HepG2 (cell line): ENCODE results near the gene XXYLT1. TPM values are rescaled to one million over a fixed set of nuclear protein-coding genes. Genes with fewer than 3 reads are reported as not detected.

Experiments used
- ATAC-seq: fragments of 200-7000 bp; cut with Tn5 transposase; 3 replicates; pipeline ENCODE4 v1.9.1; 2020; ENCODE audit warnings: mild to moderate bottlenecking, moderate library complexity
- BruUV-seq: library from RNA; stranded (reverse); fragments of 400-500 nt; replicated peaks from 2 replicates; lab custom pipeline; 2021; lab: Mats Ljungman, UMichigan
- CTCF ChIA-PET: fragments of 300-600 bp; formaldehyde crosslinking; extraction: SDS; loops from one replicate; lab custom pipeline; 2021; ENCODE audit warnings: low total read pairs, inconsistent platforms, low intra/inter-chr PET ratio; lab: Yijun Ruan, JAX
- POLR2A ChIA-PET: fragments of 350-600 bp; sonication (Branson Sonifier 250); formaldehyde crosslinking; loops from one replicate; lab custom pipeline; 2020; ENCODE audit warnings: antibody characterized with exemption, inconsistent platforms; lab: Yijun Ruan, JAX
- DNase-seq: peaks from one replicate; pipeline ENCODE4 v3.0.0-alpha.2; 2015; ENCODE audit warnings: low spot score
- FAIRE-seq: peaks from 3 replicates; lab custom pipeline; 2011; peaks lifted over from hg19 to GRCh38; lab: Jason Lieb, UNC
- H2AFZ ChIP-seq: one replicate; pipeline ENCODE4 v1.6.1; 2011; ENCODE audit warnings: low read length, inconsistent platforms
- H3K27ac ChIP-seq: fragments of 300-600 bp; 3 replicates; pipeline ENCODE4 v1.8.0; 2011; ENCODE audit warnings: mixed run types, mild to moderate bottlenecking, mixed read lengths, low read length, inconsistent platforms; ENCODE audit not compliant: insufficient read depth; ENCODE audit errors: extremely low read length
- H3K27me3 ChIP-seq, 2 experiments: fragments of 200-600 bp in 1 of 2; 2 replicates in 1 of 2; 3 replicates in 1 of 2; pipeline versions ENCODE4 v1.6.0 to v1.8.0; 2011; ENCODE audit warnings: low read length in 2 of 2, mild to moderate bottlenecking in 2 of 2, moderate library complexity in 2 of 2, inconsistent platforms in 1 of 2; ENCODE audit not compliant: insufficient read depth in 2 of 2, control insufficient read depth in 1 of 2
- H3K36me3 ChIP-seq, 2 experiments: fragments of 200-600 bp in 1 of 2; replicated peaks in 1 of 2; 2 replicates in 1 of 2; 3 replicates in 1 of 2; pipeline versions ENCODE4 v1.5.1 to v1.8.0; 2011; ENCODE audit warnings: low read length in 2 of 2, inconsistent platforms in 1 of 2; ENCODE audit not compliant: insufficient read depth in 2 of 2, control insufficient read depth in 1 of 2
- H3K4me1 ChIP-seq: 2 replicates; pipeline ENCODE4 v1.5.1; 2012; ENCODE audit warnings: low read length, inconsistent platforms; ENCODE audit not compliant: insufficient read depth
- H3K4me2 ChIP-seq: 2 replicates; pipeline ENCODE4 v1.6.0; 2011; ENCODE audit warnings: low read depth, low read length, inconsistent platforms
- H3K4me3 ChIP-seq, 3 experiments: fragments of 200-600 bp in 1 of 3; sonication (generic), shearing (Covaris generic) in 1 of 3; replicated peaks in 1 of 3; 2 replicates each; pipeline ENCODE4 v1.5.1; 2011 to 2016; ENCODE audit warnings: low read length in 3 of 3, inconsistent platforms in 2 of 3, low read depth in 2 of 3, mild to moderate bottlenecking in 2 of 3, control low read depth in 1 of 3, mixed read lengths in 1 of 3; ENCODE audit not compliant: insufficient read depth in 1 of 3
- H3K79me2 ChIP-seq: one replicate; pipeline ENCODE4 v1.6.1; 2011; ENCODE audit warnings: low read length, inconsistent platforms; ENCODE audit not compliant: insufficient read depth
- H3K9ac ChIP-seq: 2 replicates; pipeline ENCODE4 v1.6.0; 2011; ENCODE audit warnings: mild to moderate bottlenecking, low read depth, low read length, inconsistent platforms; ENCODE audit not compliant: insufficient read depth
- H3K9me3 ChIP-seq: 2 replicates; pipeline ENCODE4 v1.5.1; 2012; ENCODE audit warnings: mild to moderate bottlenecking, low read length
- H4K20me1 ChIP-seq: 2 replicates; pipeline ENCODE4 v1.6.0; 2011; ENCODE audit warnings: inconsistent platforms, mild to moderate bottlenecking, low read length, moderate library complexity; ENCODE audit not compliant: insufficient read depth
- ARID4A ChIP-seq: sonication (generic); formaldehyde crosslinking; IDR thresholded peaks from 2 replicates; pipeline ENCODE4 v1.5.0; 2020; ENCODE audit warnings: mild to moderate bottlenecking, missing genetic modification reagents, borderline replicate concordance
- BRCA1 ChIP-seq: sonication (generic); formaldehyde crosslinking; IDR thresholded peaks from 2 replicates; pipeline ENCODE4 v1.4.0; 2020; ENCODE audit warnings: missing genetic modification reagents
- CEBPG ChIP-seq: IDR thresholded peaks from 2 replicates; pipeline ENCODE4 v1.6.1; 2016
- ESRRA ChIP-seq: sonication (generic); formaldehyde crosslinking; IDR thresholded peaks from 2 replicates; pipeline ENCODE4 v1.5.1; 2020; ENCODE audit warnings: mild to moderate bottlenecking, low read depth, missing genetic modification reagents
- MAFG ChIP-seq: sonication (generic); formaldehyde crosslinking; IDR thresholded peaks from 2 replicates; pipeline ENCODE4 v1.5.1; 2020; ENCODE audit warnings: mild to moderate bottlenecking, missing genetic modification reagents
- PPARG ChIP-seq: conservative IDR thresholded peaks from 2 replicates; pipeline ENCODE4 v1.6.1; 2016; ENCODE audit warnings: missing biosample characterization, missing genetic modification reagents
- ZFP1 ChIP-seq: IDR thresholded peaks from 2 replicates; pipeline ENCODE4 v1.6.1; 2016
- ZHX1 ChIP-seq: sonication (generic); formaldehyde crosslinking; IDR thresholded peaks from 2 replicates; pipeline ENCODE4 v1.8.1; 2022; ENCODE audit warnings: low read depth, mild to moderate bottlenecking, missing genetic modification reagents
- ZNF10 ChIP-seq: sonication (generic); formaldehyde crosslinking; IDR thresholded peaks from 2 replicates; pipeline ENCODE4 v1.4.0; 2020; ENCODE audit warnings: mild to moderate bottlenecking, low read depth, missing genetic modification reagents, borderline replicate concordance
- ZNF124 ChIP-seq: sonication (generic); formaldehyde crosslinking; IDR thresholded peaks from 2 replicates; pipeline ENCODE4 v1.4.0; 2020; ENCODE audit warnings: missing genetic modification reagents
- ZNF552 ChIP-seq: sonication (generic); formaldehyde crosslinking; IDR thresholded peaks from 2 replicates; pipeline ENCODE4 v1.9.0; 2022; ENCODE audit warnings: missing genetic modification reagents, mild to moderate bottlenecking, borderline replicate concordance
- WGBS: methylation state at CpG from one replicate; pipeline ENCODE4 v1.1.6; 2017; ENCODE audit warnings: low lambda C conversion rate; 5-methylcytosine and 5-hydroxymethylcytosine counted together
- in situ Hi-C: cut with HindIII; loops from 2 replicates; pipeline ENCODE4 v1.10.0; 2017; ENCODE audit warnings: low pct_unique_long_range_greater_than_20kb; ENCODE audit not compliant: extremely low pct_ligation_motif_present
- intact Hi-C: fragments of 100-400 bp; cut with micrococcal nuclease; formaldehyde crosslinking; loops from one replicate; pipeline ENCODE4 v1.10.0; 2022; ENCODE audit not compliant: unreplicated experiment
- polyA plus RNA-seq, 8 experiments: library from polyadenylated mRNA; depleted of rRNA in 3 of 8; stranded (reverse) in 7 of 8; unstranded in 1 of 8; fragments of >200 nt; fragmentation: Illumina TruSeq in 4 of 8; extraction: Trizol in 4 of 8; gene quantifications; 2 replicates each; pipeline versions ENCODE4 v1.2.1 to v1.2.3, GENCODE V29; 2011 to 2016; ENCODE audit warnings: low read depth in 4 of 8, missing spikeins in 1 of 8, mixed read lengths in 1 of 8; ENCODE audit not compliant: insufficient read depth in 1 of 8
- total RNA-seq, 5 experiments: library from RNA; depleted of rRNA; stranded (reverse); fragments of >200 nt; fragmentation: Illumina TruSeq; extraction: Trizol; gene quantifications; 2 replicates each; pipeline ENCODE4 v1.2.3, GENCODE V29; 2016; ENCODE audit warnings: low read depth in 1 of 5
- TF ChIP-seq, protein P1 (sequence below): conservative IDR thresholded peaks from 2 replicates; pipeline ENCODE4 v1.6.1; 2018; ENCODE audit warnings: missing genetic modification reagents
- TF ChIP-seq, protein P2 (sequence below): sonication (generic); formaldehyde crosslinking; IDR thresholded peaks from 2 replicates; pipeline ENCODE4 v1.4.0; 2020; ENCODE audit warnings: missing genetic modification reagents

XXYLT1 gene
- total and polyA plus RNA-seq, 2 of the 13 experiments (the other 11 are each of a cell fraction or from before 2014, with no cell fraction given) = 17.7 to 19.0 TPM

GRCh38 chr3:195194559-195195206 lies 76.3 kb downstream of the XXYLT1 start:
- Histone ChIP-seq H3K4me2 (no peak overlapping the region), H3K79me2 (peaks cover 12% of the 10 kb centered on the region), H3K27me3 (no peaks in the 10 kb centered on the region), H3K9me3 (peaks cover 8% of the 10 kb centered on the region), H3K4me1 (peaks cover 61% of the 10 kb centered on the region), H3K9ac (no peak overlapping the region), H3K36me3 (no peaks in the 10 kb centered on the region; a peak in 1 of 5 replicates), H2AFZ (no peak overlapping the region), H3K27ac (peak overlapping the region; percentile 24), H3K4me3 (no peak overlapping the region), H4K20me1 (no peaks in the 10 kb centered on the region)
- ChIA-PET CTCF (no interaction called here), POLR2A (no interaction called here)
- ATAC-seq (no peak), DNase-seq (no peak), FAIRE-seq (no peak)
- no TSS peak for BruUV-seq
- in situ Hi-C loops (no loop called here), intact Hi-C loops (no loop called here)
- 92% methylated on average over 8 of the region's 8 CpGs for WGBS
- no peak for TF ChIP-seq BRCA1 (CRISPR knock-in tag)
- no peak for TF ChIP-seq ZHX1 (CRISPR knock-in tag)
- no peak for TF ChIP-seq CEBPG (CRISPR knock-in tag)
- no peak for TF ChIP-seq ZFP1 (CRISPR knock-in tag)
- no peak for TF ChIP-seq MAFG (CRISPR knock-in tag)
- TF ChIP-seq ESRRA (CRISPR knock-in tag) = no peak
- no peak for TF ChIP-seq ARID4A (CRISPR knock-in tag)
- TF ChIP-seq ZNF124 = no peak
- no peak for TF ChIP-seq ZNF10 (CRISPR knock-in tag)
- no peak for TF ChIP-seq PPARG
- TF ChIP-seq ZNF552 (CRISPR knock-in tag) = no peak
- TF ChIP-seq, protein P1, sequence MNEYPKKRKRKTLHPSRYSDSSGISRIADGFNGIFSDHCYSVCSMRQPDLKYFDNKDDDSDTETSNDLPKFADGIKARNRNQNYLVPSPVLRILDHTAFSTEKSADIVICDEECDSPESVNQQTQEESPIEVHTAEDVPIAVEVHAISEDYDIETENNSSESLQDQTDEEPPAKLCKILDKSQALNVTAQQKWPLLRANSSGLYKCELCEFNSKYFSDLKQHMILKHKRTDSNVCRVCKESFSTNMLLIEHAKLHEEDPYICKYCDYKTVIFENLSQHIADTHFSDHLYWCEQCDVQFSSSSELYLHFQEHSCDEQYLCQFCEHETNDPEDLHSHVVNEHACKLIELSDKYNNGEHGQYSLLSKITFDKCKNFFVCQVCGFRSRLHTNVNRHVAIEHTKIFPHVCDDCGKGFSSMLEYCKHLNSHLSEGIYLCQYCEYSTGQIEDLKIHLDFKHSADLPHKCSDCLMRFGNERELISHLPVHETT (CRISPR knock-in tag) = no peak
- TF ChIP-seq, protein P2, sequence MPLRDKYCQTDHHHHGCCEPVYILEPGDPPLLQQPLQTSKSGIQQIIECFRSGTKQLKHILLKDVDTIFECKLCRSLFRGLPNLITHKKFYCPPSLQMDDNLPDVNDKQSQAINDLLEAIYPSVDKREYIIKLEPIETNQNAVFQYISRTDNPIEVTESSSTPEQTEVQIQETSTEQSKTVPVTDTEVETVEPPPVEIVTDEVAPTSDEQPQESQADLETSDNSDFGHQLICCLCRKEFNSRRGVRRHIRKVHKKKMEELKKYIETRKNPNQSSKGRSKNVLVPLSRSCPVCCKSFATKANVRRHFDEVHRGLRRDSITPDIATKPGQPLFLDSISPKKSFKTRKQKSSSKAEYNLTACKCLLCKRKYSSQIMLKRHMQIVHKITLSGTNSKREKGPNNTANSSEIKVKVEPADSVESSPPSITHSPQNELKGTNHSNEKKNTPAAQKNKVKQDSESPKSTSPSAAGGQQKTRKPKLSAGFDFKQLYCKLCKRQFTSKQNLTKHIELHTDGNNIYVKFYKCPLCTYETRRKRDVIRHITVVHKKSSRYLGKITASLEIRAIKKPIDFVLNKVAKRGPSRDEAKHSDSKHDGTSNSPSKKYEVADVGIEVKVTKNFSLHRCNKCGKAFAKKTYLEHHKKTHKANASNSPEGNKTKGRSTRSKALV (CRISPR knock-in tag) = no peak
